HepG2 (cell line): ENCODE measurements around the gene CPT1A. TPM values are rescaled to one million over a fixed set of nuclear protein-coding genes. Genes with fewer than 3 reads are reported as not detected.

Experiments
- ARID2 ChIP-seq: sonication (generic); formaldehyde crosslinking; IDR thresholded peaks from 2 replicates; pipeline ENCODE4 v1.8.1; 2022; ENCODE audit warnings: mild to moderate bottlenecking, missing genetic modification reagents, borderline replicate concordance
- KLF16 ChIP-seq, 2 experiments: sonication (generic) in 1 of 2; formaldehyde crosslinking in 1 of 2; IDR thresholded peaks; 2 replicates each; pipeline versions ENCODE4 v1.6.1 to v1.8.0; 2016 to 2023; ENCODE audit warnings: missing genetic modification reagents in 2 of 2, missing compliant biosample characterization in 1 of 2
- POLR2AphosphoS5 ChIP-seq: IDR thresholded peaks from 2 replicates; pipeline ENCODE4 v1.6.1; 2012; ENCODE audit warnings: low read depth, low read length
- RARA ChIP-seq: IDR thresholded peaks from 2 replicates; pipeline ENCODE4 v1.6.1; 2016; ENCODE audit warnings: missing genetic modification reagents, missing compliant biosample characterization
- RARG ChIP-seq: sonication (generic); formaldehyde crosslinking; IDR thresholded peaks from 2 replicates; pipeline ENCODE4 v1.4.0; 2020; ENCODE audit warnings: low read depth, mild to moderate bottlenecking, missing genetic modification reagents
- SETDB1 ChIP-seq: sonication (generic); formaldehyde crosslinking; IDR thresholded peaks from 2 replicates; pipeline ENCODE4 v1.5.1; 2020; ENCODE audit warnings: missing genetic modification reagents, mild to moderate bottlenecking, borderline replicate concordance
- SKI ChIP-seq: fragments of 450-650 bp; IDR thresholded peaks from one replicate; pipeline ENCODE4 v1.6.1; 2018; ENCODE audit warnings: mild to moderate bottlenecking; ENCODE audit not compliant: partially characterized antibody
- SMARCE1 ChIP-seq: fragments of 450-650 bp; IDR thresholded peaks from 2 replicates; pipeline ENCODE4 v1.6.1; 2017; ENCODE audit warnings: borderline replicate concordance
- TBL1XR1 ChIP-seq: fragments of 150-350 bp; IDR thresholded peaks from 2 replicates; pipeline ENCODE4 v1.6.1; 2014; ENCODE audit warnings: borderline replicate concordance, low read length; ENCODE audit not compliant: partially characterized antibody
- U2AF2 ChIP-seq: fragments of 200-400 bp; formaldehyde crosslinking; IDR thresholded peaks from 2 replicates; pipeline ENCODE4 v1.6.1; 2017; ENCODE audit warnings: low read depth, mild to moderate bottlenecking, low read length
- ZNF562 ChIP-seq: sonication (generic); formaldehyde crosslinking; IDR thresholded peaks from 2 replicates; pipeline ENCODE4 v1.8.0; 2022; ENCODE audit warnings: missing genetic modification reagents, borderline replicate concordance
- polyA plus RNA-seq, 8 experiments: library from polyadenylated mRNA; depleted of rRNA in 3 of 8; stranded (reverse) in 7 of 8; unstranded in 1 of 8; fragments of >200 nt; fragmentation: Illumina TruSeq in 4 of 8; extraction: Trizol in 4 of 8; gene quantifications; 2 replicates each; pipeline versions ENCODE4 v1.2.1 to v1.2.3, GENCODE V29; 2011 to 2016; ENCODE audit warnings: low read depth in 4 of 8, missing spikeins in 1 of 8, mixed read lengths in 1 of 8; ENCODE audit not compliant: insufficient read depth in 1 of 8
- total RNA-seq, 5 experiments: library from RNA; depleted of rRNA; stranded (reverse); fragments of >200 nt; fragmentation: Illumina TruSeq; extraction: Trizol; gene quantifications; 2 replicates each; pipeline ENCODE4 v1.2.3, GENCODE V29; 2016; ENCODE audit warnings: low read depth in 1 of 5
- TF ChIP-seq, protein P1 (sequence below): sonication (generic); formaldehyde crosslinking; IDR thresholded peaks from 2 replicates; pipeline ENCODE4 v1.8.0; 2022; ENCODE audit warnings: missing genetic modification reagents, low read depth, mild to moderate bottlenecking, borderline replicate concordance
- TF ChIP-seq, protein P2 (sequence below): sonication (generic); formaldehyde crosslinking; IDR thresholded peaks from 2 replicates; pipeline ENCODE4 v1.5.1; 2020; ENCODE audit warnings: missing genetic modification reagents, mild to moderate bottlenecking, borderline replicate concordance
- TF ChIP-seq, protein P3 (sequence below): sonication (generic); formaldehyde crosslinking; conservative IDR thresholded peaks from 2 replicates; pipeline ENCODE4 v1.4.0; 2020; ENCODE audit warnings: missing genetic modification reagents

The CPT1A gene
- total and polyA plus RNA-seq, 2 of the 13 experiments (the other 11 are each of a cell fraction or from before 2014, with no cell fraction given) = 7.0 to 7.1 TPM

DNA sequence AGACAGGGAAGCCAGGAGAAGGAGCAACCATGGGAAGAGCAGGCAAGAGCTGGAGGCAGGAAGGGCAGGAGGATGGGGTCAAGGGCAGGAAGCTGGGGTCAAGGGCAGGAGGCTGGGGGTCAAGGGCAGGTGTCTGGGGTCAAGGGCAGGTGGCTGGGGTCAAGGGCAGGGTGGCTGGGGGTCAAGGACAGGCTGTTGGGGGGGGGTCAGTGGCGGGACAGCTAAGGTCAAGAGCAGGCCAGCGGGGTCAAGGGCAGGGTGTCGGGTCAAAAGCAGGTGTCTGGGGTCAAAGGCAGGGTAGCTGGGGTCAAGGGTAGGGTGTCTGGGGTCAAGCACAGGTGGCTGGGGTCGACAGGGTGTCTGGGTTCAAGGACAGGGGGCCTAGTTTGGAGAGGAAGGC, 24.2 kb downstream of the CPT1A start (continued):
- TF ChIP-seq, protein P1, sequence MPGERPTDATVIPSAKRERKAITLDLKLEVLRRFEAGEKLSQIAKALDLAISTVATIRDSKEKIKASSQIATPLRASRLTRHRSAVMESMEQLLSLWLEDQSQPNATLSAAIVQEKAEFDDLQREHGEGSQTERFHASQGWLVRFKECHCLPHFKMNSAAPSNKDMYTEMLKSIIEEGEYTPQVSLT (CRISPR knock-in tag) = no peak
- TF ChIP-seq, protein P2, sequence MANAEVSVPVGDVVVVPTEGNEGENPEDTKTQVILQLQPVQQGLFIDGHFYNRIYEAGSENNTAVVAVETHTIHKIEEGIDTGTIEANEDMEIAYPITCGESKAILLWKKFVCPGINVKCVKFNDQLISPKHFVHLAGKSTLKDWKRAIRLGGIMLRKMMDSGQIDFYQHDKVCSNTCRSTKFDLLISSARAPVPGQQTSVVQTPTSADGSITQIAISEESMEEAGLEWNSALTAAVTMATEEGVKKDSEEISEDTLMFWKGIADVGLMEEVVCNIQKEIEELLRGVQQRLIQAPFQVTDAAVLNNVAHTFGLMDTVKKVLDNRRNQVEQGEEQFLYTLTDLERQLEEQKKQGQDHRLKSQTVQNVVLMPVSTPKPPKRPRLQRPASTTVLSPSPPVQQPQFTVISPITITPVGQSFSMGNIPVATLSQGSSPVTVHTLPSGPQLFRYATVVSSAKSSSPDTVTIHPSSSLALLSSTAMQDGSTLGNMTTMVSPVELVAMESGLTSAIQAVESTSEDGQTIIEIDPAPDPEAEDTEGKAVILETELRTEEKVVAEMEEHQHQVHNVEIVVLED = no peak
- TF ChIP-seq POLR2AphosphoS5 (no peak), ARID2 (CRISPR knock-in tag) (no peak), SKI (peak; percentile 90), RARG (no peak), SMARCE1 (no peak), RARA (CRISPR knock-in tag) (peak; percentile 73), TBL1XR1 (peak; percentile 83), ZNF562 (CRISPR knock-in tag) (no peak), U2AF2 (no peak), KLF16 (CRISPR knock-in tag; IDR thresholded peaks at IDR 0.05) (no peak), SETDB1 (CRISPR knock-in tag) (no peak)
- TF ChIP-seq, protein P3, sequence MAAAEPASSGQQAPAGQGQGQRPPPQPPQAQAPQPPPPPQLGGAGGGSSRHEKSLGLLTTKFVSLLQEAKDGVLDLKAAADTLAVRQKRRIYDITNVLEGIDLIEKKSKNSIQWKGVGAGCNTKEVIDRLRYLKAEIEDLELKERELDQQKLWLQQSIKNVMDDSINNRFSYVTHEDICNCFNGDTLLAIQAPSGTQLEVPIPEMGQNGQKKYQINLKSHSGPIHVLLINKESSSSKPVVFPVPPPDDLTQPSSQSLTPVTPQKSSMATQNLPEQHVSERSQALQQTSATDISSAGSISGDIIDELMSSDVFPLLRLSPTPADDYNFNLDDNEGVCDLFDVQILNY (CRISPR knock-in tag) = no peak
